Measurements from ENCODE around the gene ARVCF. TPM values are rescaled to one million over a fixed set of nuclear protein-coding genes. Genes with fewer than 3 reads are reported as not detected.

ARVCF gene
- polyA plus RNA-seq, 12 donors: 40.2 to 703 (median 80.3) TPM

- no peak for DNase-seq
These were observed 16.2 kb downstream of the ARVCF start for GRCh38 chr22:20000246-20001081.

- no peak for DNase-seq
These were observed 17.4 kb downstream of the ARVCF start for GRCh38 chr22:19998991-19999820.

- no peak for DNase-seq
These were observed 18.2 kb downstream of the ARVCF start for GRCh38 chr22:19998232-19998951.

GRCh38 chr22:19997561-19998231, 18.9 kb downstream of the ARVCF start:
- no peak for DNase-seq

DNA sequence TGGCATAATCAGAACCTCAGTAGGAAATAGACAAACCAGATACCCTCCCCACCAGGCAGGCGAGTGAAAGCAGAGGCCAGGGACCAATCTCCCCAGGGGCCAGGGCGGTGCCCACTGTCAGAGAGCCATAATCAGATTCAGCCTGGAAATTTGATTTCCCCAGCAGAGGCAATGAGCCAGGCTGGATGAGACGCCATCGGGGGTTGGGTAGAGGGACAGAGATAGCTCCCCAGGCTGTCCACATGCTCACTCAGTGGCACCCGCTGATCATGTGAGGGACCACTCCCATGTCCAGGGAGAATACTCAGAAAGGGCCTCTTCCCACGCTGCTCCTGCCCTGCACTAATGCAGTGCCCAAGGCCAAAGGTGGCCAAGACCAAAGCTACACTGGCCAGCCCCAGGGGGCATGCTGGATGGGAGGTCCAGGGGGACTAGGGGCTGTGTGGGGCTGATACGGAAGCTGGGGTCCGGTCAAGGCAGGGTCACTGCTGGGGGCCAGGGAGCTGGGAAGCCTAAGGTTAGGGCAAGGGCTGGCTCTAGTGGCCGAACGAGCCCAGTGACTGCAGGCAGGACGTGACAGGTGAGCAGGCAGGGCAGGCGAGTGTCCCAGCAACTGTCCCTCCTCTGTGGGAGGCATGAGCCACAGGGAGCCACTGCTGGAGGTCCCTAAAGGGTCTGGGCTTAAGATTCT, 19.8 kb downstream of the ARVCF start:
- DNase-seq: no peak

GRCh38 chr22:19995611-19996339, 20.8 kb downstream of the ARVCF start:
- no peak for DNase-seq

DNA sequence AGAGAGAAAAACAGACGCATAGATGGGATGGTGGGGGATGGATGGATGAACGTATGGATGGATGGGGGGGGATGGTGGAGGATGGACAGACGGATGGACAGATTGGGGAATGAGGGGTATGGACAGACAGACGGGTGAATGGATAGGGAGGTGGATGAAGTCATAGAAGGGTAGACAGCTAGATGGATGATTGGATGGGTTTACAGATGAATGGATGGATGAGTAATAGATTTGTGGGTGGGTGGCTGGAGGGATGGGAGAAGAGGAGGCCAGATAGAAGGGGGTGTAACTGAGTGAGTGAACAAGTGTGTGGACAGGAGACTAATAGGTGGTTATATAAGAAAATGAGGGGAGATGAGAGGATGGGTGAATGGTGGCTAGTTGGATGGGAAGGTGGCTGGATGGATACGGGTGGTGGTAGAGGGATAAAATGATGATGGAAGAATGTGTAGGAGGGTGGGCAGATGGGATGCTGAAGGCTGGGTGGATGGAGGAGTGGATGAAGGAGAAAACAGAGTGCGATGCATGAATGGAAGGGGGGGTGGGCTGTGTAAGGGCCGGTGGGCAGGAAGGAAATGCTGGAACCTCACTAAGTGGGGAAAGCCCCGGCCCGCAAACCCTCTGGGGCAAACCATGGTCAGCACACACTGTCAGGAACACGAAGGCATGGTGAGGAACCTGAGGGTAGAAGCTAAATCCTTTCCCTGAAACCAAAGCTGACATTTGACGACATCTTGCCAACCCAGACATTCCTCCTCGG, 21.6 kb downstream of the ARVCF start:
- no peak for DNase-seq

DNA sequence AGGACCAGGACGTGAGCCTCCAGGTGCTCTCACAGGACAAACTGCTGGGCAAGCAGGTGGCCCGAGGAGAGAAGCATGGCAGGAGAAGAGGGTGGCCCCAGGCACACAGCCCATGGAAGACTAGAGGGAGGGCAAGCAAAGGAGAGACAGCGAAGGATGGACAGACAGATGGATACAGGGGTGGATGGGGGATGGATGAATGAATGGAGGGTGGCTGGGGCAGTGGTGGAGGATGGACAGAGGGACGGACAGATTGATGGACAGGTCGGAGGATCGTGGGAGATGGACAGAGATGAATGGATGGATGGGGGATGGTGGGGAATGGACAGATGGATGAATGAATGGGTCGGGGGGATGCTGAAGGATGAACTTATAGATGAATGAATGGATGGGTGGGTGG, 22.7 kb downstream of the ARVCF start:
- DNase-seq: no peak

DNA sequence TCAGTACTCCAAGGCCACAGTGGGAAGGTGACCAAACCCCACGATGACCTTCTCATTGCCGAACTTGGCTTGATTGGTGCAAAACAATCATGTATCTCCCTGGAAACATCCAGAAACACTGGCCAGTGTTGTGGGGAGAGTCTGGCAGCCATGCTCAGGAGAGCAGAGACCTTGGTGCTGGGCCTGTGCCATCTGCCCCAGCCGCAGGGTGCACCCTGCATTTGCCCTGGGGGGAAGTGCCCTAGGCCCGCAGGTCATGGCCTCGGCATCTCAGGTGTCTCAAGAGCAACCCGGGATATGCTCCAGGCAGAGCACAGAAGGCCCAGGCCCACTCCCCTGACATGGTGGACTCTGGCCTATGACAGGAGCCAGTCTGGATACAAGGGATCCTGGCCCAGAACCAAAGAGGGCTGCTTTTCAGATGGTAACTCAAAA, 23.7 kb downstream of the ARVCF start:
- DNase-seq: no peak

DNA sequence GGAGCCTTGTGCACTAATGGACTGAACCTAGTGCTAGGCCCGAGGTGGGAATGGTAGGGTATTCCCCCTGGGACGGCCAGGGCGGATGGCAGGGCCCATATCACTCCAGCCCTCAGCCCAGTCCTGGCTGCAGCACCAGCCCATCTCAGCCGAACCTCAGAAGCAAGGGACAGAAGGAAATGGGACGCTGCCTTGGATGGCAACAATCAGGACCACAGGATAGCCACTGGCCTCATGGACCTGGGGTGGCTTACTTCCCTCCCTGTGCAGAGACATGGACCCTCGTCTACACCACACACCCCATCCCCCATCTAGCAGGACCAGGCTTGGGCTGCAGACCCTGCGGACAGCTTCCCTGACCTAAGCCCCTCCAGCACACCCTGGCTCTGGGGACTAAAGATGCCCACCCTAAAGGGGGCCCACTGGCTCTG, 24.1 kb downstream of the ARVCF start:
- no peak for DNase-seq

- no peak for DNase-seq
These were observed 24.8 kb downstream of the ARVCF start for GRCh38 chr22:19991645-19992451.

DNA sequence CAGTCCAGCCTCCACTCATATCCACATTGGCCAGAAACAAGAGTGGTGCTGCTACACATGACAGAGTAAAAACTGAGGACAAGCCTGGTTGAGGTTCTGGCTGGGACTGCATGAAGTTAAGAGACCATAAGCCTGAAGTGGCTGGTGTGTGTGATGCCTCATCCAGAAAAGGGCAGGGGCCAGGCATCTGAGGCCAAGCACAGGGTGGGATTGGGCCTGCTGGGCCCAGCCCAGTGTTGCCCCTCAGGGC, 25.3 kb downstream of the ARVCF start:
- no peak for DNase-seq

DNA sequence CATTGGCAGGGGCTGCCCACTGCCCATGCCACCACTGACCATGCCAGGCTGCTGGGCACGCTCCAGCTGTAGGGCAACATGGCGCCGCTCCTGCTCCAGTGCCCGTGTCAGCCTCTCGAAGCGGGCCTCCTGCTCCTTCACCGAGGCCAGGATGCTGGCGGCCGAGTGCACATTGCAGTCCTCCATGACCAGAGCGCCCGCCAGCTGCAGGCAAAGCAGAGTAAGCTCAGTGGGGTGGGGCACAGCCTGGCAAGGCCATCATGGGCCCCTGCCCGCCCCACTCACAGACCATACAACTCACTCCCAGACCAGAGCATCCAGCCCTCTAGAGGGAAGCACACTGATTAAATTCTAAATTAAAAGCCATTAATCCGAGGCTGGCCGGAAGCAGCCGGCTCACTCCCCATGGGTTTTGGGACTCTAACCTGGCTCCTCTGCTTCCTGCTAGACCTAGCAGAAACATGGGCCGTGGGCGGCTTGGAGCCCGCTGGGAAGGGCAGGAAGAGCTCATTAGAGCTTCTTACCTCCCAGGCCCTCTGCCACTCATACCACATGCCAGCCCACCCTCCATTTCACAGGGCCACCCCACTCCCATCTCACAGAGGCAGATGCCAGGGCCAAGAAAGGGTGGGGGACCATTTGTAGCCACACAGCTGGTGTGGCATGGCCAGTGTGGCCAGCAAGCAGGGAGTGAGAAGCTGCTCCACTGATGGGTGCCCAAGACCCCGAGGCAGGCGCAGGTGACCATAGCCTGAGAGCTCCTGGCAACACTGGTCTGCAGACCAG, 25.8 kb downstream of the ARVCF start:
- no peak for DNase-seq

DNA sequence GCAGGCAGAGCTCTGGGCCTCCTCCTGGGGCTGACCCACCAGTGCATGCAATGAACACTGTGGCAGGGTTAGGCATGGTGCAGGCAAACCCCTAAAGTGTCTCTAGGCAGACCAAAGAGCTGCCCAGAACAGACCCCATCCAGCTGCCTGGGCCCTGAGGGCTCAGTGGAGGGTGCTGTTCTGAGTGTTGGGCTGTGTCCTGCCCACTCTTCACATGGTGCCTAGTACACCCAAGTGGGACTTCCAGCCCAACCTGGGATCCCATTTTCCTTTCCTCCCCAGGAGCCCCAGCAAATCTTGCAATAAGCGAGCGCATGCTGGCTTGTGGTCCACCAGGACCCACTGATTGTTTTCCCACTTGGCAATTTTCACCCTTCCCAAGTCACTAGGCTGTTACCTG, 26.4 kb downstream of the ARVCF start:
- DNase-seq: no peak

DNA sequence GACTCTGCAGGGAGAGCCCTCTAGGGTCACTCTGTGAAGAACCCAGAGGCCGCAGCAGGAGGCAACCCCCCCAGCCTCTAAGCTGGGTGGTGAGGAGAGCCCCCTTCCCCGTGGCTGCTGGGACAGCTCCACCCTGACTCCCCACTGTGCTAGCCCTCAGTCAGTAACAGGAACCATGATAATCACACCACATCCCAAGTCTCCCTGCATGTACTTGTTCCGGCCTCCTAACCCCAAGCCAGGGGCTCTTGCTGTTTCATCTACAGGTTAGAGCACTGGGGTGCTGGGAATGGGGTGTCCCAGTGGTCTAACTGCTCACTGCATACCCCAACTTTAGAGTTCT, 26.9 kb downstream of the ARVCF start:
- no peak for DNase-seq

GRCh38 chr22:19988965-19989724, 27.5 kb downstream of the ARVCF start:
- DNase-seq: no peak

DNA sequence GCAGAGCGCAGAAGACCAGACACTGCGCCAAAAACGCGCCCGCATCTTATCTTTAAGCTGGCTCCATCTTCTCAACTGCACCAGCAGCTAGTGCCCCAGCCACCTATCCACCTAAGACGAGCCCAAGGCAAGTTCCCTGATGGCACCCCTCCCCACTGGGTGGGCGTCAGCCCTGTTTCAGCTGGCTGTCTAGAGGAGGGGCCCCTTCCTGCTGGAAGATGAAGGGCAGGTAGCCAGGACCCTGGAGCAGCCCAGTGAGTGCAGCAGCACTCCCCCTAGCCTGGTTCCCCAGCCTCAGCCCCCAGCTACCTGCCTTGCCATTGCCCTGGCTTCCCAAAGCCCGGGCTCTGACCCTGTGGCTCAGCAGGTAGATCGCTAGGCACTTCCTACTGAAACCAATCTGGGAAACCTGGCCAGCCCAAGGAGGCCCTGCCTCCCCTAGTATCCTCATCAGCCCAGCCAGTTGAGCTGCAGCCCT, 28.3 kb downstream of the ARVCF start:
- DNase-seq: no peak
